Measurements from ENCODE around the gene TMEM259.

TMEM259 gene

GRCh38 chr19:960020-960419 is 60.9 kb downstream of the TMEM259 start:
- no peaks in the 10 kb centered on the region for H3K4me1 ChIP-seq (ENCODE audit: low read depth, poor library complexity, severe bottlenecking)
- no peaks in the 10 kb centered on the region for H4K20me1 ChIP-seq (ENCODE audit: insufficient read depth)
- no peak overlapping the region for H3K4me2 ChIP-seq
- no peaks in the 10 kb centered on the region for H3K36me3 ChIP-seq (ENCODE audit: insufficient read depth)
- H3K9ac ChIP-seq: no peak overlapping the region
- no peak for TF ChIP-seq CTCF (conservative IDR thresholded peaks at IDR 0.05; ENCODE audit: low read depth, low read length)
- H3K27me3 ChIP-seq (ENCODE audit: insufficient read depth, low read depth): no peaks in the 10 kb centered on the region
- H3K79me2 ChIP-seq (ENCODE audit: insufficient read depth, low read depth): no peaks in the 10 kb centered on the region
- no peak overlapping the region for H2AFZ ChIP-seq (ENCODE audit: low read depth)
- H3K4me3 ChIP-seq (IDR thresholded peaks at IDR 0.05; ENCODE audit: insufficient read depth, low read depth, low read length): no peak overlapping the region
- no peak overlapping the region for H3K27ac ChIP-seq

All from KMS-11 (cell line).